Endothelial cell of umbilical vein (primary cell): Measurements from ENCODE around the gene SLC12A3. TPM values are rescaled to one million over a fixed set of nuclear protein-coding genes. Genes with fewer than 3 reads are reported as not detected.

Experiments used
- BruUV-seq: library from RNA; stranded (reverse); fragments of 400-500 nt; replicated peaks from 2 replicates; lab custom pipeline; 2021; lab: Mats Ljungman, UMichigan
- CTCF ChIA-PET: fragments of 300-600, 350-600 bp; sonication (Branson Sonifier 250); formaldehyde crosslinking; loops from one replicate; lab custom pipeline; 2021; ENCODE audit warnings: antibody characterized with exemption, inconsistent platforms; lab: Charles Lee
- POLR2A ChIA-PET: fragments of 300-600, 350-600 bp; sonication (Branson Sonifier 250); formaldehyde crosslinking; loops from one replicate; lab custom pipeline; 2021; ENCODE audit warnings: antibody characterized with exemption, inconsistent platforms; lab: Charles Lee
- DNase-seq: peaks from one replicate; pipeline ENCODE4 v3.0.0-alpha.2; 2011; ENCODE audit warnings: low read depth, low spot score
- FAIRE-seq: peaks from 2 replicates; lab custom pipeline; 2011; peaks lifted over from hg19 to GRCh38; lab: Jason Lieb, UNC
- H2AFZ ChIP-seq: 2 replicates; pipeline ENCODE4 v1.6.0; 2012; ENCODE audit warnings: low read depth, low read length, control low read depth, inconsistent platforms
- H3K27ac ChIP-seq: 2 replicates; pipeline ENCODE4 v1.5.1; 2011; ENCODE audit warnings: low read depth, mild to moderate bottlenecking, control low read depth, low read length, moderate library complexity; ENCODE audit not compliant: insufficient read depth
- H3K27me3 ChIP-seq, 2 experiments: 2 replicates each; pipeline versions ENCODE4 v1.6.0 to v1.6.1; 2011; ENCODE audit warnings: low read length in 2 of 2, mixed read lengths in 1 of 2; ENCODE audit not compliant: control insufficient read depth in 2 of 2, insufficient read depth in 2 of 2
- H3K36me3 ChIP-seq, 2 experiments: 2 replicates in 1 of 2; 3 replicates in 1 of 2; pipeline ENCODE4 v1.5.1; 2011; ENCODE audit warnings: low read length in 2 of 2, mild to moderate bottlenecking in 1 of 2, moderate library complexity in 1 of 2; ENCODE audit not compliant: control insufficient read depth in 2 of 2, insufficient read depth in 2 of 2; ENCODE audit errors: extremely low read depth in 1 of 2
- H3K4me1 ChIP-seq: 3 replicates; pipeline ENCODE4 v1.5.1; 2011; ENCODE audit warnings: mild to moderate bottlenecking, low read length; ENCODE audit not compliant: control insufficient read depth, insufficient read depth; ENCODE audit errors: extremely low read depth
- H3K4me2 ChIP-seq: 2 replicates; pipeline ENCODE4 v1.6.1; 2011; ENCODE audit warnings: low read length, control low read depth, mixed read lengths; ENCODE audit not compliant: insufficient read depth
- H3K4me3 ChIP-seq, 3 experiments: fragments of 200-600 bp in 1 of 3; sonication (generic), shearing (Covaris generic) in 1 of 3; replicated peaks in 1 of 3; 2 replicates each; pipeline ENCODE4 v1.5.1; 2011 to 2016; ENCODE audit warnings: control low read depth in 3 of 3, low read length in 3 of 3, mild to moderate bottlenecking in 2 of 3, inconsistent platforms in 1 of 3, low read depth in 1 of 3, moderate library complexity in 1 of 3; ENCODE audit not compliant: insufficient read depth in 1 of 3
- H3K79me2 ChIP-seq: 2 replicates; pipeline ENCODE4 v1.6.0; 2012; ENCODE audit warnings: low read length, inconsistent platforms; ENCODE audit not compliant: control insufficient read depth, insufficient read depth
- H3K9ac ChIP-seq: replicated peaks from 2 replicates; pipeline ENCODE3; 2011; ENCODE audit warnings: low read length, control low read depth; ENCODE audit not compliant: insufficient read depth; ENCODE audit errors: extremely low read depth
- H3K9me1 ChIP-seq: replicated peaks from 3 replicates; pipeline ENCODE4 v1.6.0; 2011; ENCODE audit warnings: mild to moderate bottlenecking, low read length; ENCODE audit not compliant: control insufficient read depth, insufficient read depth; ENCODE audit errors: extremely low read depth
- H3K9me3 ChIP-seq: replicated peaks from 2 replicates; pipeline ENCODE4 v1.5.1; 2012; ENCODE audit warnings: low read length, inconsistent platforms; ENCODE audit not compliant: control insufficient read depth, insufficient read depth
- H4K20me1 ChIP-seq: replicated peaks from 2 replicates; pipeline ENCODE3; 2011; ENCODE audit warnings: mild to moderate bottlenecking, low read length; ENCODE audit not compliant: control insufficient read depth, insufficient read depth; ENCODE audit errors: extremely low read depth
- CTCF ChIP-seq, 2 donors: IDR thresholded peaks; 1 replicate in 1 of 2; 2 replicates in 1 of 2; pipeline ENCODE4 v1.5.1; 2011; ENCODE audit warnings: low read length in 2 of 2, mild to moderate bottlenecking in 2 of 2, moderate library complexity in 2 of 2, control low read depth in 1 of 2, inconsistent platforms in 1 of 2, low read depth in 1 of 2; ENCODE audit not compliant: insufficient read depth in 1 of 2; ENCODE audit errors: extremely low read depth in 1 of 2
- EZH2 ChIP-seq: IDR thresholded peaks from 2 replicates; pipeline ENCODE4 v1.6.1; 2012; ENCODE audit warnings: borderline replicate concordance, low read depth, mild to moderate bottlenecking, moderate library complexity, low read length, inconsistent platforms; ENCODE audit not compliant: severe bottlenecking
- FOS ChIP-seq: IDR thresholded peaks from 2 replicates; pipeline ENCODE4 v1.6.1; 2011; ENCODE audit warnings: mild to moderate bottlenecking, low read length, moderate library complexity, borderline replicate concordance; ENCODE audit not compliant: insufficient read depth
- GATA2 ChIP-seq: IDR thresholded peaks from 2 replicates; pipeline ENCODE4 v1.7.0; 2011; ENCODE audit warnings: low read depth, mild to moderate bottlenecking, moderate library complexity, mixed read lengths, low read length; ENCODE audit not compliant: insufficient read length, insufficient read depth
- MAX ChIP-seq: IDR thresholded peaks from 2 replicates; pipeline ENCODE4 v1.6.1; 2011; ENCODE audit not compliant: insufficient read depth, insufficient read length
- POLR2A ChIP-seq: IDR thresholded peaks from 2 replicates; pipeline ENCODE4 v1.6.1; 2012; ENCODE audit warnings: low read depth, mild to moderate bottlenecking, control low read depth, low read length
- POLR2AphosphoS5 ChIP-seq: IDR thresholded peaks from 2 replicates; pipeline ENCODE4 v1.6.1; 2012; ENCODE audit warnings: low read depth, mild to moderate bottlenecking, control low read depth, low read length, moderate library complexity; ENCODE audit not compliant: insufficient read depth
- dilution Hi-C: fragments of 300-500 bp; cut with MboI; formaldehyde crosslinking; loops from one replicate; pipeline ENCODE4 v1.15.0; 2019; ENCODE audit warnings: low sequenced_read_pairs; ENCODE audit not compliant: extremely low pct_ligation_motif_present
- intact Hi-C: fragments of 100-400 bp; cut with micrococcal nuclease; formaldehyde crosslinking; loops from one replicate; pipeline ENCODE4 v1.10.0; 2022
- polyA plus RNA-seq, 4 experiments: library from polyadenylated mRNA; depleted of rRNA in 3 of 4; stranded (reverse) in 3 of 4; unstranded in 1 of 4; fragments of >200 nt; gene quantifications; 2 replicates each; pipeline versions ENCODE4 v1.2.1 to v1.2.3, GENCODE V29; 2011 to 2012; ENCODE audit warnings: missing spikeins in 1 of 4
- total RNA-seq: library from RNA; stranded (reverse); gene quantifications from 2 replicates; pipeline ENCODE4 v1.2.3, GENCODE V29; 2021

The SLC12A3 gene
- total and polyA plus RNA-seq, 2 donors (not counting 3 experiments of a cell fraction or from before 2014, with no cell fraction given) = not detected

GRCh38 chr16:56941856-56942331 lies 76.9 kb downstream of the SLC12A3 start:
- FAIRE-seq = no peak
- TF ChIP-seq POLR2AphosphoS5 (no peak), EZH2 (no peak), GATA2 (no peak), MAX (no peak), POLR2A (no peak), FOS (no peak), CTCF (IDR thresholded peaks at IDR 0.05; ENCODE audit: extremely low read depth in 1 of 2, insufficient read depth in 1 of 2, low read depth in 1 of 2, low read length in 2 of 2) (no peak)
- H3K9me1 ChIP-seq = no peaks in the 10 kb centered on the region
- no peaks in the 10 kb centered on the region for H3K4me1 ChIP-seq
- no peak overlapping the region for H3K9ac ChIP-seq
- H3K4me2 ChIP-seq = no peak overlapping the region
- no peaks in the 10 kb centered on the region for H3K9me3 ChIP-seq
- dilution Hi-C loops (no loop called here), intact Hi-C loops (no loop called here)
- H2AFZ ChIP-seq = no peak overlapping the region
- no peak for DNase-seq
- ChIA-PET POLR2A (no interaction called here), CTCF (interaction anchor here (1.9 kb wide), 1 partner anchor 149 kb away, joined by 8 read pairs; no protein-coding TSS in a partner anchor)
- H3K4me3 ChIP-seq = no peak overlapping the region
- H3K27me3 ChIP-seq = no peaks in the 10 kb centered on the region
- no peaks in the 10 kb centered on the region for H4K20me1 ChIP-seq
- H3K79me2 ChIP-seq = peaks cover 7% of the 10 kb centered on the region
- no peak overlapping the region for H3K27ac ChIP-seq
- H3K36me3 ChIP-seq = peaks cover 41 to 53% of the 10 kb centered on the region in 2 experiments
- BruUV-seq = no TSS peak
